T-helper 2 cell treated with Interferon-gamma antibody and Interleukin-4, amounts not matched to agents 100 ng/mL and 5 ng/mL, for 36 hours (primary cell): ENCODE measurements around the gene PTPRB. TPM values are rescaled to one million over a fixed set of nuclear protein-coding genes. Genes with fewer than 3 reads are reported as not detected.

ENCODE experiments used
- intact Hi-C: fragments of 100-400 bp; cut with micrococcal nuclease; formaldehyde crosslinking; loops from one replicate; pipeline ENCODE4 v1.15.1; 2023
- total RNA-seq: library from RNA; stranded (reverse); gene quantifications from 2 replicates; pipeline ENCODE4 v1.2.3, GENCODE V29; 2022

The PTPRB gene
- total RNA-seq, result not detected in 2 replicates

DNA sequence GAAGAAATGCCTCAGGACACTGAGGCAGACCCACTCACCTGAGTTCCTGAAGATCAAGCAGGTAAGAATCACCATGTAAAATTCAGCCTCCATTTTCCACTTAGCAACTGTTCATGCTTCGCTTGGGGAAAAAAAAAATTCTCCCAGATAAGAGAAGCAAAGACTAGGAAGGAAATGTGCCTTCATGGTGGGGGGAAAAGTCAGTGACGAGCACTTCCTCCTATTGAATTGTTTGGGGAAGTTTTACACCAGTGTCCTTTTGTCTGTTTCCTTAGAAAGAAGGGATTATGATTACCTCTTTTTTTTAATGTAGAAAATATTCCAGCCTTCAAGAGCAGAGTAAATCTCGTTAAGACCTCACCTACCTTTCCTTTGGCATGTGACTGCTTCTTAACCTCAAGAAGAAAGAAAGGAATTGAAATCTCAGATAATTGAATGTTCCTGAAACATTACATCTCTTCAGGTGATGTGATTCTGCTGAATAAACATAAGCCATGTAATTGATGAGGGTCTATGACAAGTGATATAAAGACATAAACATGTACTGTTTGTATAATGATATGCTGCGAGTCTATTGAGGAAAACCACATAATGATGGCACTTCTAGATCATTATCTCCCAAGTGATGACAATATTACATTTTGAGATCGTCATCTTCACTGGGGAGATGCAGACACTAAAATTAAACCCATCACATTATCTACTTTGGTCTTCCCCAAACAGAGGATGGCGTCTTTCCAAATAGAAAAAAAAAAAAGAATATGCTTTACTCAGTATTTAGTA, at the start of gene PTPRB:
Gene PTPRB, minus strand, starts transcription at position 127 of the 783 bp plus-strand sequence. Its CDS starts 34 bp downstream, at position 93.
- intact Hi-C loops, result no loop called here

DNA sequence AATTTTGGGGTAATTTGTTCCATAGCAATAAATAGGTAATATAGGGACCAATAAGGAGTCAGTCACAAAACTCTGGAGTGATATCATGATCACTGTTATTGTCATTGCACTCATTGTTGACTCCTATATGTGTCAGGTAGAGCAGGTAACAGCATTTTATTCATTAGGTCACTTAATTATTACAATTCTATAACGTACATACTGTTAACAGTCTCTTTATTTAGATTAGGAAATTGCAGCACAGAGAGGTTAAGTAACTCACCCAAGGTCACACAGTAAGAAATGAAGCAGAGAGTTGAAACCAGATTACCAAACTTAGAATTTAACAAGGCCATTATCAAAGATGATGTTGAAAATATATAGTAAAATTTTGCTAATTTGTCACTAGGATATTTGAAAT, 49.7 kb upstream of the PTPRB start:
- intact Hi-C loops, result no loop called here

- intact Hi-C loops, result no loop called here
Observed at GRCh38 chr12:70686299-70686698, 49.1 kb upstream of the PTPRB start.

DNA sequence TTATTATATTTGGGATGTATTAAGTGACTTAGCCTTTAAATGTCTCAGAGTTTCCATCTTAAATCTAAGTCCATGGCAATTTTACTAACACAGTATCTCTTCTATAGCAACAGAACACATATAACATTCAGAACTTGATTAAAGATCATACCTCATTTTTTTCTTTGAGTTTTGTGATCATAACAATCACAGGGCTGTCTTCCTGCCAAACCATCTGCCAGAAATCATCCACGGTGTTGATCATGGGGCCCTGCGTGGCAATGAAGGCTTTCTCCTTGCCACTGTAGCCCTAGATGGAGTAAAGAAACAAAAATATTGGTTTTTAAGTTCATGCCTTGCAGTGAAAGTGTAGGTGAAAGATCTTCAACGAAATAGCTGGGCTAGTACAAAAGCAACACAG, 46.7 kb upstream of the PTPRB start:
- intact Hi-C loops, result no loop called here

DNA sequence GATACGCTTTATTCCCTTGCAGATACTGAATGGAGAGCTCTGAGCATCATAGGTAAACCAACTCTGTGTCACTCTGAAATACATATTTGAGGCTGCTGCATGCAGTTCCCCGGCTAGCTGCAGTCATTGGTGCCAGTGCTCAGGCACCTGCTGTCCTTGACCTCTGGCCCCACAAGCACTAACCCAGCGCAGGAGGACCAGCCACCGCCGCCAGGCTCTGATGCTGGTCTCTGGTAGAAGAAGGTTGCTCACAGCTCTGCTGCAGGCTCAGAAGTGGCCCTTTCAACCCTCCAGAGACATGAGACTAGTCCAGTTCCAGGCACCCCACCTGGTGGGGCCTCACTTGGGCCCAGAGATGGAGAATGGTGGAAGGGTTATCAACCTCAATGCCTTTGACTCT, 34.5 kb upstream of the PTPRB start:
- intact Hi-C loops, result no loop called here

- intact Hi-C loops, result no loop called here
Observed at GRCh38 chr12:70670948-70671347, 33.7 kb upstream of the PTPRB start.

DNA sequence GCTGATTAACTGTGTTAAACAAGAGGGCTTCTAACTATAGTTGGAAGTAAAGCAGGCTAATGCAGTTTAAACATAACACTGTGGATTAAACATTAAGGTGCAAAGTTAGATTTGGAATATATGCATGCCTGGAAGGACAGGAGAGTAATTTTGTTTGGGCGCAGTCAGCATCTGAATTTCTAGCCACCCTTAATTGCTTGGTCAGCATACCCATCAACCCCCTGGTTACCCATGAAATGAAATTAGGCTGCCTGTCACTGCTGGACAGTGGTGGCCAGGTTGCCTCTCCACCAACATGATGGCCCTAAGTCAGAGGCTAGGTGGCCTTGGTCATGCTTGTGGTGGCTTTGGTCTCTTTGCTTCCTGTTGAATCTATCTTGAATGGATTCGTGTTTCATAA, 30.0 kb upstream of the PTPRB start:
- intact Hi-C loops, result no loop called here

- intact Hi-C loops, result no loop called here
Observed at GRCh38 chr12:70666364-70666763, 29.1 kb upstream of the PTPRB start.

- intact Hi-C loops, result no loop called here
Observed at GRCh38 chr12:70664465-70664881, 27.2 kb upstream of the PTPRB start.

GRCh38 chr12:70663838-70664237, 26.6 kb upstream of the PTPRB start:
- intact Hi-C loops, result no loop called here

- intact Hi-C loops, result no loop called here
Observed at GRCh38 chr12:70661466-70662161, 24.4 kb upstream of the PTPRB start.

DNA sequence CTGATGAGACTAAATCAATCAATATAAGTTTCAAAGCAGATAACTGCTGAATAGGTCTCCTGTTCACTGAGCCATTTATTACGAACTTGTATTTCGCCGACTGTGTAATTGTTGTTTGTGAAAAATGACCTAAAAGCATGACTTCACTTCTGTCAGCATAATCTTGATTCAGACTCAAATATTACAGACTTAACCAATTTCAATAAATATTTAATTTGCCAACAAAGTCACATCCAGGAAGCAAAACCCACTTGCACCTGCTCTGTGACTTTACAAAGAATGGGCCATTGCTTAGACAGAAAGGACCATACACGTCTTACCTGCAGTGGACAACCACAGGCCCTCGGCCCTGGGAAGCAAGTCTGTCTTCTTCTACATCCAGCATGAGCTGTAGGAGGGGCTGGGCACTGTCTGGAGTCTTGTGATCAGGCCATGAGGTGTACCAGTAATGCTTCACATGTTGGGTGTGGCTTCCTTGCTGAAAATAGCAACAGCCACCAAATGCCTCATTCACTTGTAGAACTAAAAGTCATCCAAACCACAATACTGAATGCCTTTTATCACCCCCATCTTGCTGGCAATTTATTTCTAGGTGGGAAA, 23.5 kb upstream of the PTPRB start:
- intact Hi-C loops, result no loop called here

- intact Hi-C loops, result no loop called here
Observed at GRCh38 chr12:70660002-70660604, 22.9 kb upstream of the PTPRB start.

- intact Hi-C loops, result no loop called here
Observed at GRCh38 chr12:70659077-70659606, 21.9 kb upstream of the PTPRB start.

- intact Hi-C loops, result no loop called here
Observed at GRCh38 chr12:70657616-70658286, 20.5 kb upstream of the PTPRB start.

- intact Hi-C loops, result no loop called here
Observed at GRCh38 chr12:70652451-70652850, 15.2 kb upstream of the PTPRB start.

GRCh38 chr12:70648831-70649230, 11.6 kb upstream of the PTPRB start:
- intact Hi-C loops, result no loop called here

GRCh38 chr12:70648191-70648590, 11.0 kb upstream of the PTPRB start:
- intact Hi-C loops, result no loop called here

- intact Hi-C loops, result no loop called here
Observed at GRCh38 chr12:70646850-70647249, 9.6 kb upstream of the PTPRB start.

- intact Hi-C loops, result no loop called here
Observed at GRCh38 chr12:70645494-70646317, 8.5 kb upstream of the PTPRB start.
